PFSK-1 (cell line): ENCODE measurements around the gene MAD1L1.

Source experiments
- POLR2AphosphoS5 ChIP-seq: IDR thresholded peaks from 2 replicates; pipeline ENCODE4 v1.6.1; 2012; ENCODE audit warnings: low read depth, mild to moderate bottlenecking, control low read depth, low read length, moderate library complexity
- REST ChIP-seq, 2 experiments: IDR thresholded peaks; 2 replicates each; pipeline versions ENCODE4 v1.6.1 to v1.8.0; 2011 to 2012; ENCODE audit warnings: low read depth in 2 of 2, low read length in 2 of 2, control low read depth in 1 of 2, inconsistent platforms in 1 of 2, mild to moderate bottlenecking in 1 of 2, moderate library complexity in 1 of 2; ENCODE audit not compliant: insufficient read depth in 1 of 2

GRCh38 chr7:2117646-2118045 is 115.1 kb downstream of the MAD1L1 start:
- TF ChIP-seq REST (IDR thresholded peaks at IDR 0.05; ENCODE audit: insufficient read depth in 1 of 2, low read depth in 2 of 2, low read length in 2 of 2) (no peak), POLR2AphosphoS5 (no peak)
